ENCODE results near the gene OR7G1. TPM values are rescaled to one million over a fixed set of nuclear protein-coding genes. Genes with fewer than 3 reads are reported as not detected.

Gene OR7G1, protein sequence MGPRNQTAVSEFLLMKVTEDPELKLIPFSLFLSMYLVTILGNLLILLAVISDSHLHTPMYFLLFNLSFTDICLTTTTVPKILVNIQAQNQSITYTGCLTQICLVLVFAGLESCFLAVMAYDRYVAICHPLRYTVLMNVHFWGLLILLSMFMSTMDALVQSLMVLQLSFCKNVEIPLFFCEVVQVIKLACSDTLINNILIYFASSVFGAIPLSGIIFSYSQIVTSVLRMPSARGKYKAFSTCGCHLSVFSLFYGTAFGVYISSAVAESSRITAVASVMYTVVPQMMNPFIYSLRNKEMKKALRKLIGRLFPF
- polyA plus RNA-seq: not detected
- long read RNA-seq, donor 1: 0 reads
- long read RNA-seq, donor 2: 0 reads
- long read RNA-seq, donor 3: 0 reads
- long read RNA-seq, donor 4: 0 reads
- long read RNA-seq, donor 5: 0 reads
- long read RNA-seq, donor 6: 0 reads
- long read RNA-seq, donor 7: 0 reads
- long read RNA-seq, donor 8: 0 reads
- long read RNA-seq, donor 9: 0 reads
- long read RNA-seq, donor 10: 0 reads
- long read RNA-seq, donor 11: 0 reads

DNA sequence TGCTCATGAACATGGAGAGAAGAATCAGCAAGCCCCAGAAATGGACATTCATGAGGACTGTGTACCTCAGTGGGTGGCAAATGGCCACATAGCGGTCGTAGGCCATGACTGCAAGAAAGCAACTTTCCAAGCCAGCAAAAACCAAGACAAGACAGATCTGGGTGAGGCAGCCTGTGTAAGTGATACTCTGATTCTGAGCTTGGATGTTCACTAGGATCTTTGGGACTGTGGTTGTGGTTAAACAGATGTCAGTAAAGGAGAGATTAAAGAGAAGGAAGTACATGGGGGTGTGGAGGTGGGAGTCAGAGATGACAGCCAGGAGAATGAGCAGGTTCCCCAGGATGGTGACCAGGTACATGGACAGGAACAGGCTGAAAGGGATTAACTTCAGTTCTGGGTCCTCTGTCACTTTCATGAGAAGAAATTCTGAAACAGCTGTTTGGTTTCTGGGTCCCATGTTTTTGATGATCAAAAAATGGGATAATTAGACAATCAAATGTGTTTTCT, at the start of gene OR7G1:
Gene OR7G1 (minus strand): TSS at position 457 of the 507 bp plus-strand sequence. CDS start 0 bp downstream, at position 457.
- Histone ChIP-seq H3K36me3 (ENCODE audit: control insufficient read depth, insufficient read depth, low read length) (no peaks in the 10 kb centered on the region), H3K9me3 (ENCODE audit: control insufficient read depth, low read depth, low read length) (no peaks in the 10 kb centered on the region), H3K27ac (ENCODE audit: low read length) (no peak within 1 kb of the TSS), H3K4me3 (ENCODE audit: low read length) (no peak within 1 kb of the TSS), H3K27me3 (ENCODE audit: control insufficient read depth, insufficient read depth, low read length) (no peaks in the 10 kb centered on the region), H3K4me1 (ENCODE audit: control insufficient read depth, insufficient read depth, low read length) (no peaks in the 10 kb centered on the region)
- WGBS (ENCODE audit: insufficient coverage, low lambda C conversion rate): no CpG with 5 or more reads among the region's 2 CpGs
- no peak for DNase-seq

DNA sequence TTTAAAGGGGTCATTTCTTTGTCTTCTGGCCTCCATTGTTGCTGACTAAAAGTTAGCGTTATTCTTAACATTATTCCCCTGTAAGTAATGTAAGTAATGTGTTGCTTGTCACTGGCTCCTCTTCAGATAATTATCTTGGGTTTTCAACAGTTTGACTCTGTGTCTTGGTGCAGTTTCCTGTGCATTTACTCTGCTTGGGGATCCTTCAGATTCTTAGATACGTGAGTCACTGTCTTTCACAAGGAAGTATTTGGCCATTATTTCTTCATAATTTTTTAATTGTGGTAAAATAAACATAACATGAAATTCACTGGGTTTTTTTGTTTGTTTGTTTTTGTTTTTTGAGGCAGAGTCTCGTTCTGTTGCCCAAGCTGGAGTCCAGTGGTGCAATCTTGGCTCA, 49.7 kb upstream of the OR7G1 start:
- peaks cover 33% of the 10 kb centered on the region for H3K9me3 ChIP-seq (ENCODE audit: control insufficient read depth, low read depth, low read length)
- no peaks in the 10 kb centered on the region for H3K27me3 ChIP-seq (ENCODE audit: control insufficient read depth, insufficient read depth, low read length)
- peaks cover 44% of the 10 kb centered on the region for H3K36me3 ChIP-seq (ENCODE audit: control insufficient read depth, insufficient read depth, low read length)
- H3K27ac ChIP-seq (ENCODE audit: low read length): no peak overlapping the region
- DNase-seq: no peak
- H3K4me1 ChIP-seq (ENCODE audit: control insufficient read depth, insufficient read depth, low read length): no peaks in the 10 kb centered on the region
- no peak overlapping the region for H3K4me3 ChIP-seq (ENCODE audit: low read length)
- no CpG with 5 or more reads among the region's 3 CpGs for WGBS (ENCODE audit: insufficient coverage, low lambda C conversion rate)

- Histone ChIP-seq H3K4me3 (ENCODE audit: low read length) (no peak overlapping the region), H3K36me3 (ENCODE audit: control insufficient read depth, insufficient read depth, low read length) (peaks cover 78% of the 10 kb centered on the region), H3K27ac (ENCODE audit: low read length) (no peak overlapping the region), H3K27me3 (ENCODE audit: control insufficient read depth, insufficient read depth, low read length) (no peaks in the 10 kb centered on the region), H3K9me3 (ENCODE audit: control insufficient read depth, low read depth, low read length) (peaks cover 56% of the 10 kb centered on the region), H3K4me1 (ENCODE audit: control insufficient read depth, insufficient read depth, low read length) (no peaks in the 10 kb centered on the region)
- DNase-seq: no peak
- no CpG with 5 or more reads among the region's 12 CpGs for WGBS (ENCODE audit: insufficient coverage, low lambda C conversion rate)
Measured at GRCh38 chr19:9161427-9161826, 45.9 kb upstream of the OR7G1 start.

- WGBS (ENCODE audit: insufficient coverage, low lambda C conversion rate): no CpG with 5 or more reads among the region's 13 CpGs
- H3K27me3 ChIP-seq (ENCODE audit: control insufficient read depth, insufficient read depth, low read length): no peaks in the 10 kb centered on the region
- H3K36me3 ChIP-seq (ENCODE audit: control insufficient read depth, insufficient read depth, low read length): peaks cover 88% of the 10 kb centered on the region
- H3K27ac ChIP-seq (ENCODE audit: low read length): no peak overlapping the region
- DNase-seq: no peak
- H3K4me1 ChIP-seq (ENCODE audit: control insufficient read depth, insufficient read depth, low read length): no peaks in the 10 kb centered on the region
- no peak overlapping the region for H3K4me3 ChIP-seq (ENCODE audit: low read length)
- H3K9me3 ChIP-seq (ENCODE audit: control insufficient read depth, low read depth, low read length): peaks cover 63% of the 10 kb centered on the region
Measured at GRCh38 chr19:9159891-9160290, 44.3 kb upstream of the OR7G1 start.

GRCh38 chr19:9156304-9156703, 40.7 kb upstream of the OR7G1 start:
- no peaks in the 10 kb centered on the region for H3K27me3 ChIP-seq (ENCODE audit: control insufficient read depth, insufficient read depth, low read length)
- H3K36me3 ChIP-seq (ENCODE audit: control insufficient read depth, insufficient read depth, low read length): peaks cover 71% of the 10 kb centered on the region
- no peak for DNase-seq
- H3K9me3 ChIP-seq (ENCODE audit: control insufficient read depth, low read depth, low read length): peaks cover 67% of the 10 kb centered on the region
- H3K4me1 ChIP-seq (ENCODE audit: control insufficient read depth, insufficient read depth, low read length): no peaks in the 10 kb centered on the region
- no peak overlapping the region for H3K4me3 ChIP-seq (ENCODE audit: low read length)
- H3K27ac ChIP-seq (ENCODE audit: low read length): no peak overlapping the region
- no CpG with 5 or more reads among the region's 1 CpG for WGBS (ENCODE audit: insufficient coverage, low lambda C conversion rate)

DNA sequence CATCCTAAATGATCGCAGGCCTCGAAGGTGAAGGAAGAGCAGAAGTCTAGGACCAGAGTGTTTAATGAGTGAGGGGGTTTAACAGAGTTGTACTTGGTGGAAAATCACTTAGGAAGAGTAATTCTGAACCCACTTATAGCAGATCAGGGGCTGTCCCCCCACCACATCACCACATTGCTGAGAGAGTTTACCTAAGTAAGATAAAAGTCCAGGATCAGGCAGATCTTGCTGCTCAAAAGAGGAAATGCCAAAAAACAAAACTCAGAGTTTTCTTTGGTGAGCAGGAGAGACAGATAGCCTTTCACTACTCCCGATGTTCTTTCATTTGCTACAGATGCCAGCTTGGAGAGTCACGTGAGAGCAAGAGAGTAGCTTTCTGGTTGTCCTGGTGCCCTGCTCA, 40.0 kb upstream of the OR7G1 start:
- no peak for DNase-seq
- WGBS (ENCODE audit: insufficient coverage, low lambda C conversion rate): no CpG with 5 or more reads among the region's 4 CpGs
- Histone ChIP-seq H3K27me3 (ENCODE audit: control insufficient read depth, insufficient read depth, low read length) (no peaks in the 10 kb centered on the region), H3K27ac (ENCODE audit: low read length) (no peak overlapping the region), H3K4me3 (ENCODE audit: low read length) (no peak overlapping the region), H3K36me3 (ENCODE audit: control insufficient read depth, insufficient read depth, low read length) (peaks cover 64% of the 10 kb centered on the region), H3K4me1 (ENCODE audit: control insufficient read depth, insufficient read depth, low read length) (no peaks in the 10 kb centered on the region), H3K9me3 (ENCODE audit: control insufficient read depth, low read depth, low read length) (peaks cover 61% of the 10 kb centered on the region)

- WGBS (ENCODE audit: insufficient coverage, low lambda C conversion rate): 83% methylated on average over 1 of the region's 5 CpGs
- Histone ChIP-seq H3K27ac (ENCODE audit: low read length) (no peak overlapping the region), H3K4me1 (ENCODE audit: control insufficient read depth, insufficient read depth, low read length) (no peaks in the 10 kb centered on the region), H3K36me3 (ENCODE audit: control insufficient read depth, insufficient read depth, low read length) (peaks cover 42% of the 10 kb centered on the region), H3K27me3 (ENCODE audit: control insufficient read depth, insufficient read depth, low read length) (no peaks in the 10 kb centered on the region), H3K9me3 (ENCODE audit: control insufficient read depth, low read depth, low read length) (peaks cover 61% of the 10 kb centered on the region), H3K4me3 (ENCODE audit: low read length) (no peak overlapping the region)
- no peak for DNase-seq
Measured at GRCh38 chr19:9151367-9151766, 35.8 kb upstream of the OR7G1 start.

DNA sequence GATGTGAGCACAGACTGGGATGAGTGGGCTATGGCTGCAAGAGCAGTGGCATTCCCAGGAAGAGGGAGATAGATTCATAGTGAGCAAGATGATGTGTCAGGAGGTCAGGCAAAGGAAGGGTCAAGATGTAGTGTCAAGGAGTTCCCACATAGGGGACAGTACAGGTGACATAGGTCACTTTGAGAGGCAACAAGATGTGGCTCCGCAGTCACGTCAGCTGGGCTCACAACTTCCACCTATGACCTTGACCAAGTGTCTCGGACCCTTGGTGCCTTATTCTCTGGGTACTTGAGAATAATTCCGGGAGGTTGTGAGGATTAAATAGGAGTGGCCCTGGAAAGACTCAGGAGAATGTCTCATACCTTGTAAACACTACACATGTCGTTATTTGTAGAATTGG, 35.1 kb upstream of the OR7G1 start:
- H3K27me3 ChIP-seq (ENCODE audit: control insufficient read depth, insufficient read depth, low read length): no peaks in the 10 kb centered on the region
- DNase-seq: no peak
- peaks cover 57% of the 10 kb centered on the region for H3K9me3 ChIP-seq (ENCODE audit: control insufficient read depth, low read depth, low read length)
- H3K27ac ChIP-seq (ENCODE audit: low read length): no peak overlapping the region
- peaks cover 34% of the 10 kb centered on the region for H3K36me3 ChIP-seq (ENCODE audit: control insufficient read depth, insufficient read depth, low read length)
- H3K4me3 ChIP-seq (ENCODE audit: low read length): no peak overlapping the region
- H3K4me1 ChIP-seq (ENCODE audit: control insufficient read depth, insufficient read depth, low read length): no peaks in the 10 kb centered on the region
- WGBS (ENCODE audit: insufficient coverage, low lambda C conversion rate): 100% methylated on average over 1 of the region's 5 CpGs

- Histone ChIP-seq H3K4me3 (ENCODE audit: low read length) (no peak overlapping the region), H3K9me3 (ENCODE audit: control insufficient read depth, low read depth, low read length) (peaks cover 56% of the 10 kb centered on the region), H3K27me3 (ENCODE audit: control insufficient read depth, insufficient read depth, low read length) (no peaks in the 10 kb centered on the region), H3K36me3 (ENCODE audit: control insufficient read depth, insufficient read depth, low read length) (peaks cover 31% of the 10 kb centered on the region), H3K4me1 (ENCODE audit: control insufficient read depth, insufficient read depth, low read length) (no peaks in the 10 kb centered on the region), H3K27ac (ENCODE audit: low read length) (no peak overlapping the region)
- WGBS (ENCODE audit: insufficient coverage, low lambda C conversion rate): 100% methylated on average over 1 of the region's 4 CpGs
- DNase-seq: no peak
Measured at GRCh38 chr19:9149997-9150396, 34.4 kb upstream of the OR7G1 start.

DNA sequence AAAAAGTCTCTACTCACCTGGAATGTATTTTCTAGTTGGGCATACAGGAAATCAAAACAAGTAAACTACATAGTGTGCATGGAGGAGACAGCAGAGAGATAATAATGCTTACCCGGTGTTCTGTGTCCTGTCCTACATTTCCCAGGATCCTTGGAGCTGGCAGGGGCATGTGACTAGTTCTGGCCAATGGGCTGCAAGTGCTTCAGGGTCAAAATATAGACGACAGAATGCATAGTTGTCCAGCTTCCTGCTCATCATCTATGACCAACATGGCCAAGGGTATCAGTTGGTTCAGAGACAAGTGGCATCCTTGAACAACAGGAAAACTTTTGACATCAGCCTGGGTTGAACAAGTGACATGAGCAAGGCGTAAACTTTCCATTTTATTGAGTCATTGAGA, 33.1 kb upstream of the OR7G1 start:
- H3K27me3 ChIP-seq (ENCODE audit: control insufficient read depth, insufficient read depth, low read length): no peaks in the 10 kb centered on the region
- no CpG with 5 or more reads among the region's 3 CpGs for WGBS (ENCODE audit: insufficient coverage, low lambda C conversion rate)
- no peak overlapping the region for H3K4me3 ChIP-seq (ENCODE audit: low read length)
- H3K9me3 ChIP-seq (ENCODE audit: control insufficient read depth, low read depth, low read length): peaks cover 64% of the 10 kb centered on the region
- no peak overlapping the region for H3K27ac ChIP-seq (ENCODE audit: low read length)
- peaks cover 32% of the 10 kb centered on the region for H3K36me3 ChIP-seq (ENCODE audit: control insufficient read depth, insufficient read depth, low read length)
- DNase-seq: no peak
- H3K4me1 ChIP-seq (ENCODE audit: control insufficient read depth, insufficient read depth, low read length): no peaks in the 10 kb centered on the region

Measured in large intestine (tissue), 12 donors.